Stimulated activated CD8-positive, alpha-beta memory T cell treated with anti-CD3 and anti-CD28 coated beads, Interleukin-4, amount 100 ng/mL, for 4 hours (primary cell): ENCODE data around the gene RNF34.
A peak's percentile ranks its signal among the peaks of the same experiment; 100 is the strongest.

Source experiments
- DNase-seq, 2 donors: peaks; one replicate each; pipeline ENCODE4 v3.0.0-alpha.2; 2020; ENCODE audit warnings: low read depth in 2 of 2, low spot score in 1 of 2

Gene RNF34

DNA sequence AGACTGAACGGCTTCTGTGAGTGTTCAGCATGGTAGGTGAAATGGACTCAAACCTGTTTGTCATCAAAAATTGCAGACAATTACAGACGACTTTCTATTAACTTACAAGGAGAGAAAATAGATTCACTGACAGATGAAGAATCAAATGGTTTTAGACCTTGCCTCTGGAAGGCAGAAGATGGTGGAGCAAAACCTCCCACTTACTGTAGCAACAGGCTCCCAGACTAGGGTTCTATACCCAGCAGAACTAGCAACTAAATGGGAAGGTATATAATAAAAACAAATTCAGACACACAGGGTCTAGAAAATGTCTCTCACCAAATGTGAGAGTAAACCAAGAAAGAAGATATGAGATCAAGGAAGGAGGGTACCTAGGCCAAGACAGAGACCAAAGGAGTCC is 36.8 kb downstream of the RNF34 start:
- no peak for DNase-seq

DNA sequence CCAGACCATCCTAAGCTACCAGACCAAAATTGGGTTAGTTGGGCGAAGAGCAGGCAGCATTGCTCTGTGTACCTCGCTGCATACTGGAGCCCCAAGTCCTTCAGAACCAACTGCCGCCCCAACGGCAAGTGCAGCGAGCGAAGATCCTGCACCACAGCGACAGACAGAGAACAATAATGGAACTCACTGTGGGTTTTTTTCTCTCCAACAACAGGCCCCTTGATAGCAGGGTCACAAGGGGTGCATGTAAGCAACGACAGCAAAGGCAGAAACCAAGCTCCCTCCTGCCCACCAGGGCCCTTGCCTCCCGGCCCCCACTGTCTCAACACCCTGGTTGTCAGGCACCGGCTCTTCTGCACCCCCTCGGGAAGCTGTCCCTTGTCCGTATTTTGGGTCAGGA is 39.0 kb downstream of the RNF34 start:
- no peak for DNase-seq

DNA sequence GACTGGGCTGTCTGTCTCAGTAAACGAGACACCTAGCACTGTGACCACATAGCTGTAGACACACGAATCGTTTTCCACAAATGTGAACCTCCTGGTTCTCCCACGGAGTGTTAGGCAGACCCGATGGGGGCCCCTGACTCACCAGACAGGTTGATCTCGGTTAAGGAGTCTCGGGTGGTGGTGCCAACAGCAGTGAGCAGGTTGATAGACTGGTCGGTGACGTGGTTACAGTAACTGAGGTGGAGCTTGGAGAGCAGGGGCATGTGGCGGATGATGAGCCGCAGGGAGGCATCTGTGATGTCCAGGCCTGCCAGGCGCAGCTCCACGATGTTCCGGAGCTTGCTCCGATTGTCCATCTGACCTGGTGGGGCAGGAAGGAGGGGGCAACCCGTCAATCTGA is 39.8 kb downstream of the RNF34 start:
- no peak for DNase-seq

DNA sequence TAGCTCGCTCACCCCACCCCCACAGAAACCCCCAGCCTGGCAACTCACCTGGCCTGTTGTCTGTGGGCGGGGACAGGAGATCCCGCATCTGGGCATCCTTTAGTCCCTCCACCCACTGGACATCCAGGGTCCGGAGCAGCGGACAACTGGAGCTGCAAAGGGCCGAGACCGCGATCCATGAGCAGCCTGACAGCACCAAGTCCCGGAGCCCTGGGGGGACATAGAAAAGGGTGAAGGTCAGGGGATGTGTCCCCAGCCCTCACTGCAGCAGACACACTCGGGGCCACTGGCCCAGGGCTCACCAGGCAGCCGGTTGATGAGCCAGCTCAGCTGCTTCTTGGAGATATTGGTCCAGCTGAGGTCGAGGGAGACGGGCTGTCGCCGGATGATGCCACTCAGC is 40.9 kb downstream of the RNF34 start:
- no peak for DNase-seq

DNA sequence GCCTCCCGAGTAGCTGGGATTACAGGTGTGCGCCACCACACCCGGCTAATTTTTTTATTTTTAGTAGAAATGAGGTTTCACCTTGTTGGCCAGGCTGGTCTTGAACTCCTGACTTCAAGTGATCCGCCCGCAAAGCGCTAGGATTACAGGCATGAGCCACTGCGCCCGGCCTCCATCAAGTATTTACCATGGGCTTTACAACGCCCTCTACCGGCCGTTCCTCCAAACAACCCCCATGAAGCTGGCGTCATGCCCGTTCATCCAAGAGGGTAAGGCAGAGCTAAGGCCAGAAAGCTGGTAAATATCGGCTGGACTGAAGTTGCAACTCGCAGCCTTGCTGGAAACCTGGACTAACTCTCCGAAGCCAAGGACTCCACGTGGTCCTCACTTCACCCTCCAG is 41.6 kb downstream of the RNF34 start:
- DNase-seq = no peak

DNA sequence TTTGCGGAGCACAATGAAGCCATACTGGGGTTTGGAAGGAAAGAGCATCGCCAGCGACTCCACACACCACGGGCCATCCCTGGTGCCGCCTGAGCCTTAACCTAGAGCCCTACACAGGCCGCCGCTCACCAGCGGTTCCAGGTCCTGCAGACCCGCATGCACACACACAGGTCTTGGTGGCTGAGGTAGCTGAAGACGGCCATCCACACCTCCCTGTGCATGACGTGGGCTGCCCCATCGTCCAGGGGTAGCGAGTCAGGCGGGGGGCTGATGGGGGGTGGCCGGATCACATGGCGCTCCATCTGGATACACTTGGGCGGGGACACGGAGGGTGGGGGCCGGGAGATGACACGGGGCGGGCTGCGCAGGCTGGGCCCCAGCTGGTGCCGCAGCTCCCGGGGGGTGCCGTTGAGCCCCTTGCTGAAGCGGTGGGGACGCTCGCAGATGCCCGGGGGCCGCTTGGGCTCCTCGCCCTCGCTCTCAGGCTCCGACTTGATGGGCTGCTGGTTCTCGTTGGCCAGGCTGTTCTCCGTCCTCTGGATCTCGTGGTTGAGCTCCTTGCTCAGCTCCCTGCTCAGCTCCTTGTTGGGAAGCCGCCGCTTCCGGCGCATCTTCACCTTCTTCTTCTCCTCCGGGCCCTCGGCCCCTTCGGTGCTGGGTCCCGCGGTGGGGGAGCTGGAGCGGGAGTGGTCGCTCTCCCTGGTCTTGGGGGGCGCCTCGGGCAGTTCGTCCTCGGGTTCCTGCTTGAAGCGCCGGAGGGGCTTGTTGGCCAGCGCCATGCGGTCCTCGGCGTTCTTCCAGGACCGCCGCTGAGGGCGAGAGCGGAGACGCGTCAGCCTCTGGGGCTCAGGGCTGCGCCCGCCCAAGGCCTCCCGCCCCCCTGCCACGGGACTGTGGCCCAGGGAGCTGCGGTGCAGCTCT is 42.4 kb downstream of the RNF34 start:
- no peak for DNase-seq

DNA sequence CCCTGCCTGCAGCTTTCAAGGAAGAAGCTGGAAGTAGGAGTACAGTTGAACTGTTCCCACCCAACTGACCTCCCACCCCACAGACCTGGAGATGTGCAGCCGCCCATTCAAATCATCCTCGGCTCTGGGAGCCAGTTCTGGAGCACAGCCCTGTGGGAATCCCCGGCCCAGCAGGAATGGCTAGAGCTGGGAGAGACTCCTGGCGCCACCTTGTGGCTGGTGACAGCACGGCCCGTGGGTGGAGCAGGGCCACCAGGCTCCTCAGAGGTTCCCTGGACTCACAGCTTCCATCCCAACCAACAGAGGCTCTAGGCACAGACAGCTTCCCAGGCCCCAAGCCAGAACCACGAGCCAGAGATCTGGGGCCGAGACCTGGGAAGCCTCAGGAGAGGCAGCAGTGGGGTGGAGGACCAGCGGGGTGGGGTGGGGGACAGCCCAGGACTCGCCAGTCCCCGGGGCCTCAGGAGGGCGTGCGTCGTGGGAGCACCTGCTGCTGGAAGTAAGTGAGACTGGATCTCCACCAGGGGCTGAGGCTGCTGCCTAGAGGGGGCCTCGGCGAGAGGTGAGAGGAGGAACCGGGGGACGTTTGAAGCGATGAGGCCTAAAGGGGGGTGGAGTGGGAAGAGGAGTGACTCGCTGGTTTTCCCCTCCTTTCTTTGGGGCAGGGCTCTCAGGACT is 43.4 kb downstream of the RNF34 start:
- DNase-seq = peak in 1 of 2 donors; percentile 26

DNA sequence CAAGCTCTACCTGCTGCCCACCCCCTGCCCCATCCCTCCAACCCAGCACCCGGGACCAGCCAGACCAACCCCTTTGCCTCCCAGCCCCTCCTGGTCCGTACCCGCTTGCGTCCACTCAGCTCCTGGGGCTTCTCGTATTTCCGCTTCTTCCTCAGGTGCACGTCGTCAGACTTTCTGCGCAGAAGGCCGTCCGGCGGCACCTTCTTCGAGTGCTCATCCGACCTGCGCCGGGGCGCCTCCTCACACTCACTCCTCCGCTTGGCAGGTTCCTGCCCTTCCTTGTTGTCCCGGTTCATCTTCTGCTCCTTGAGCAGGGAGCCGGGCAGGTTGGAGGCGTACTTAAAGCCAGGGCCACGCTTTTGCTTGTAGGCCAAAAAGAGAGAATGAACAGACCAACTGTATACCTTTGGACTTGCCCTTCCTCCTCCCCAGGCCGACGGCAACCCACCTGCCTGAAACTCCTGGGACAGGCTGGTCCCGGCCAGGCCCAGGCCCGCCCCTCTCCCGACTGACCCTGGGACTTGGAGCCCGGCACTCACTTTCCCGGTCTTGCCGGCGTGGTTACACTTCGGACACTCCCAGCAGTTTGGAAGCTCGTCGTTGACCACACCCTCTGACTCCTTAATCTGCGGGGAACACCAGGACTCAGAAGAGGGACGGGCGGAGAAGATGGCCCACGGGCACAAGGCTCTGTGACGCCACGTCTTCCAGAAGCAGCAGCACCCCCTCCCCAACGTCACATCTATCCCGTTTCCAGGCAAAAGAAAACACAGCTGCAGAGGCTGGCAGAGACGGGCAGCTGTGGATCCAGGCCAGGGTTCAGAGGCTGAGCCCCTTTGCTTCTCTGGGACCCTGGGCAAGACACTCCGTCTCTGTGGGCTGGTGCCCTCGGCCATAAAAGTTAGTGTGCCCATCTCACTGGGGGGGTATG is 44.3 kb downstream of the RNF34 start:
- no peak for DNase-seq

DNA sequence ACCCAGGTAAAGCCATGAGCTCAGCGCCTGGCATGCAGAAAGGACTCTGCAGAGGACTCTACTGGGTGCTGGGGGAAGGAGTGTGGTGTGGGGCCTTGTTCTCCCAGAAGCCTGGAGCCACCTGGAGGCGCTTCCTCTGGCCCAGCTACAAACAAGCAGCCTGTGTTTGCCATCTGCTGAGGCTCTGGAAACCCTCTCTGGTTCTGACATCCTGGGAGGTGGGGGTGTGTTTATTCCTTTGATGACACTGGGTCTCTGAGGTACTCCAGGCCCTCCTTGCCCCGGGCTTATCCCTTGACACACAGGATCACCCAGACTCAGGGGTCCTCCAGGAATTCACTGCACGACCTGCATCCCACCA is 44.9 kb downstream of the RNF34 start:
- DNase-seq = no peak

DNA sequence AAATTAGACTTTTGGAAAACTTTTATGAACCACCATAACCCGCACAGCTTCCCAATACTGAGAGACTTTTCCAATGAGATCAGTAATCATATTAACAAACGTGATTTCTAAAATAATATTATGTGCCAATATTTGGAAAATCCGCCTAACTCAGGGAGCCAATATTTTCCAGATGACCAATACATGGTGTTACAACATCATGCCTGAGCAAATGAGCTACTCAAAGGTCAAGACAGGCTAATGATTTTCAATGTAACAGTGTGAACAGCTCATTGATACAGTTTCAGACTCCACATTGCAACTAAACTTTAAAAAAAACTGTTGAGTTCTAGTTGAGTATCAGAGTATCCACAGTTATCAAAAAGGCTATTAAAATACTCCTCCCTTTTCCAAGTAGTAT is 46.8 kb downstream of the RNF34 start:
- no peak for DNase-seq

DNA sequence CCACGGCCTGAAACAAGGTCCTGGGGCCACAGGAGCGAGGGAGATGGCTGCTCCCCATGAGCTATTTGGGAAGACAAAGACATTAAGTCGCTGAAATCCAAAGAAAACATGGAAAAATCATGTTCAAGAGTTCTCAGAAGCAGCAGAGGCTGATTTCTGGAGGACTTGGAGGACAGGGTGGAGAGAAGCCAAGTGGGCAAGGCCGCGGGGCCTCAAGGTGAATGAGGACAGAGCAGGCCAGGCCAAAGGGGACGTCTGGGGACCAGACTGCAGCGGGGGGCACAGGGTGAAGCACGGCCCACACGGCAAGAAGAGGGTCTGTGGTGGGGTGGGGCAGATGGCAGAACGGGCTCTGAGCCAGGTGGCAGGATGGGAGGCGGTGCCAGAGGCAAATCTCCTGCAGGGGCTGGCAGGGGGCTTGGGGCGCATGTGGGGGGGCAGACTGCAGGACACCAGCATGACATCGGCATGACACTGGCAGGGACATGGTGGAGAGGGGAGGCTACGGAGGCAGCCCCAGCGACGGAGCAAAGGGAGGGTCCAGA is 48.9 kb downstream of the RNF34 start:
- DNase-seq = no peak

DNA sequence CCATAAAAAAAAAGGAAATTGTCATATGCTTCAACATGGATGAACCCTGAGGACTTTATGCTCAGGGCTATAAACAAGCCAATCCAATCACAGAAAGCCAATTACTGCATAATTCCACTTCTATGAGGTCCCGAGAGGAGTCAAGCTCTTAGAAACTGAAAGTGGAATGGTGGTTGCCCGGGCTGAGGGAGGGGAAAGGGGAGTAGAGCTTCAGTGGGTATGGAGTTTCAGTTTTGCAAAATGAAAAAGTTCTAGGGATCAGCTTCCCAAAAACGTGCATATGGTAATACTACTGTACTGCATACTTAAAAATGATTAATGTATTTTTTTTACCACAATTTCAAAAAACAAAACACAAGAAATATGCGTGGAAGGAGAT is 52.0 kb downstream of the RNF34 start:
- DNase-seq = no peak

DNA sequence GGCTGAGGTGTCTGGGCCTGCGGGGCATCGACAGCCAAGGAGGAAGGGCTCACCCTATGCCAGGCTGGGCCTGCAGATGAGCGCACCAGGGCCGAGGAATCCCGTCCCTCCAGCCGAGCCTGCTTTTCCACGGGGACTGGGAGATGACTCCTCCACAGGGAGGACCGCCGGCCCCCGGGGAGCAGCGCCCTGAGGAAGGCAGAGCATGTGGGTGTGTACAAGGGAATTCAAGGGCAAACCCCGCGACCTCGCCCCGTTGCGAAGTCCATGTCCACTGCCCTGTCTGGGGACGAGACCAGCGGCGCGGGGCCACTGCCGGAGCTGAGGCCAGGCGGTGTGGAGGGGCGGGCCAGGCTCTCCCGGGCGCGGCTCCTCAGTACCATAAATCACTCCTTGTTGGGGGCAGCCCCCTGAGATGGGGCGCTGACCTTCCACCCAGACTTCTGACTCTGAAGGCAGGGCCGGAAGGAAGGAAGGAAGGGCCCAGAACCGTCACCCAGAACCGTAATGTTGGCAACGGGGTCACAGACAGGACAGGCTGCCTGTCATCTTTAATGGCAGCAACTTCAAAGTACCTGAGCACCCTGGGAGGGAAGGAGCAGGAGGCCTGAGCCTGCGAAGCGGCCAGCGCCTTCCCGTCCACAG is 52.5 kb downstream of the RNF34 start:
- no peak for DNase-seq

DNA sequence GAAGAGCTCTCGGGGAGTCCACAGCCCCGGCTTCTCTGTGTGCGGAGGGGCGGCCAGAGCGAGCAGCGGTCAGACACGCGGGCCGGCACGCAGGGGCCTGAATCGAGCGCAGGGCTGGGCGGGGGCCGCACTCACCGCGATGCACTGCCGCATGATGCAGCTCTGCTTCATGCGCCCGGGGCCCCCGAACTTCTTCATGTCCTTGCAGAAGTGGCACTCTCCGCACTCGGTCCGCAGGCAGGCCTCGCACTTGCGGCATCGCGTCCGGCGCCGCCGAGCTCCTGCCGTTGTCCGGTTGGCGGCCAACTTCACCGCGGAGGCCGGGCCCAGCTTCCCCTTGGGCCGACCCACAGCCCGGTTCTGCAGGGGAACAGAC is 53.1 kb downstream of the RNF34 start:
- DNase-seq = no peak

DNA sequence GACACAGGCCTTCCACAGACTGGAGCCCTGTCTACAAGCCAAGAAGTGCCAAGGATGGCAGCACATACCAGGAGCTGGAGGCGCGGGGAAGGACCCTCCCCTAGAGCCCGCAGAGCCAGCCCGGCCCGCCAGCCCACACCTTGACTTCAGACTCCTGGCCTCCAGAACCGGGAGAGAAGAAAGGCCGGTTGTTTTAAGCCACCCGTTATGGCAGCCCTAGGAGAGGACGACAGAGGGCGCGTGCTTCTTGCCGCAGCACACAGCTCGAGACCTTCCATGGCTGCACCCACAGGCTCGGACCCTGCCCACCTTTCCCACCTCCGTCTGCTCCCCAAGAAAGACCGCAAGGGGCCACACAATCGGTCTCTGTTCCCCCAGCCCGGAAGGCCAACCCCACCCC is 53.7 kb downstream of the RNF34 start:
- no peak for DNase-seq

DNA sequence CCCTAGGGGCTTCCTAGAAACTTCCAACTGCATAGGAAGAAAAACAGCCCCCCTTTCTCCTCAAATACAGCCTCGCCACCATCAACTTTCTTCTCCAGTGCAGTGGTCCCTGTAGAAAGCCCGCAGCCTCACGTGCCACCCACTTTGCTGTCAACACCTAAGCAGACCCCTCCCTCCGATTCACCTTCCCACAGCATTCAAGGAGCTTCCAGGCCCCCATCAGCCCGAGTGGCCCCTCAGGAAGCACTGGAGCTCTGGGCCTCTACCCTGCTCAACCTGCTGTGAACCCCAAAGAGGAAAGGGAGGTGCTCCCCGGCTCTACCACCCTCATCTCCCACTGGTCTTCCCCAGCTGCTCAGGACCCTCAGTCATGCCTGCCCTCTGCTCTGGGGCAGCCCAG is 55.0 kb downstream of the RNF34 start:
- DNase-seq = no peak

DNA sequence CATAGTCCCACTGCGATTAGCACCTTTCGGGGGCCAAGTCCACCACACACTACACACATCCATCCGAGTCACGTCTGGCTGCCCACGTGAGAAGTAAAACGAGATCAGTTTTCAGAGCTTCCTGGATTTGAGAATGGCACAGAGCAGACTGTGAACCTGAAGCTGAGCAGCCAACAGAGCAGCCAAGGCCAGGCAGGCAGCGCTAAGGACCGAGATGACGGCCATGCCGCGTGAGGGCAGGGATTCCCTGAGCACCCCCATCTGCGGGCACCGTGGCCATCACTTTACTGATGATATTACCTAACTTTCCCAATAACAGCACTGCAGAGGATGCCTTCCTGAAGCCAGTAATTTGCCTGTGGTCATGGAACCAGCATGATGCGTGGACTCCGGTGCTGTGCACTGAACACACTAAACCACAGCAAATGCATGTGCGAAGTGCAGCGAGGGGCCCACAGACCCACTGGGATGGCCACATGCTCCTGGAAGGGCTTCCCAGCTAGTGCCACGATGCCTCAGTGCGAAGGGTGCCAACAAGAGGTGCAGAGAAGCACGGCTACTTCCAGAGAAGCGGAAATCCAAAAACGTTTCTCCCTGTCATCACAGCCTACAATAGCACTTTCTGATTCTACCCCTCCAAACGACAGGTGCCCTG is 56.0 kb downstream of the RNF34 start:
- DNase-seq = no peak

DNA sequence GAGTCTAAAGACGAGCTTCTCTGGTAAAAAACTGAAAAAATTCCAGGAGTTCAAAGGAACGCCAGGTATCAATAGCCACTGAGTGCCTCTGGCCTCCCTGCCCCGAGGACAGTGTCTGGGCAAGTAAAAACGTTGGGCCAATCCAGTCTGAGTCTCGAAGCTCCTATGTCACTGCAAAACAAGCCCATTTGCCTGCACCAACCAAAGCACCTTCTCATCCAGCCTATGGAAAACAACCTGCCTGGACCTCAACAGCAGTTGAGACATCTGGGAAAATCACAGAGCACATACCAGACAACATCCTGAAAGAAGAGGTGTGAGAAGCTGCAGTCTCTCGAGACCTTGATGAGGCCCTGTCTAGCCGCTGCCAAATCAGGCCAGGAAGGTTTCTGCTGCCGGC is 56.6 kb downstream of the RNF34 start:
- no peak for DNase-seq

DNA sequence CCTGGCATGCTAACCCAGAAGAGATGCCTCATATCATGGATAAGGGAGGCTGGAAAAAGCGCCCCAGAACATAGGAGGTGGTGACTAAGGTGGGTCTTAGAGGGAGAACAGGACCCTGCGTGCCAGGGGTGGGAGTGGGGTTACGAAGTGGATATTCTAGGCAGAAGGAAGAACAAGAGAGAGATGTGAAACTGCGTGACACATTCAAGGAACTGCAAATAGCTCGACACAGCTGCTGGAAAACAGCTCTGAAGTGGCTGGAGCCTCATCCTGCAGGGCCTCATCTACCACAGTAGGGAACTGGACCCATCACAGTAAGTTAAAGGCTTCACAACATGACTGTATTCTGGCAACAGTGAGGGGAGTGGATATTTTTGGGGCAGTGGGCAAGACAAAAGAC is 61.1 kb downstream of the RNF34 start:
- DNase-seq = no peak

DNA sequence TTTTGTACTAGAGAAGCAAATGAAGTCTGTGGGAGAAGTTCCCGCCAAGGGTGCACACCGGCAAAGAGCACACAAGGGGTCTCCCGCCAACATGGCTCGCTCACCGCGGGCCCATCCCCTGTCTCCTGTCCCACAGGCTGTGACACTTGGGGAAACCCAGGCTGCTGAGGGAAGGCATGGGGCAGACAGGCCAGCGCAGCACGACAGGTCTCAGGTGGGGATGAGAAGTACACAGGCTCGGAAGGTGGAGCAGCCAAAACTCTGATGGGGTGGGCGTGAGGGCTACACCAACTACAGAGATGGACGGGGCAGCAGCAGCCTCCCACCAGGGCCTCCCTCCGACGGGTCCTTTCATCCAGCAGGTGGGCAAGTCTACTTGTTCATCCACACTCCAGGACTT is 64.4 kb downstream of the RNF34 start:
- no peak for DNase-seq
